DMS114 treated with DMSO at 0.1 percent for 48 hours (cell line): Measurements from ENCODE around the gene ATP2B1.
"Not testable (repeated sequence)": the region's sequence is repeated elsewhere in the genome, so short reads cannot be mapped to it uniquely, and the experiment has no call there.

Experiments
- DNase-seq: peaks from one replicate; lab custom pipeline; 2025; ENCODE audit not compliant: unreplicated experiment; lab: John Stamatoyannopoulos, UW

ATP2B1 gene

DNA sequence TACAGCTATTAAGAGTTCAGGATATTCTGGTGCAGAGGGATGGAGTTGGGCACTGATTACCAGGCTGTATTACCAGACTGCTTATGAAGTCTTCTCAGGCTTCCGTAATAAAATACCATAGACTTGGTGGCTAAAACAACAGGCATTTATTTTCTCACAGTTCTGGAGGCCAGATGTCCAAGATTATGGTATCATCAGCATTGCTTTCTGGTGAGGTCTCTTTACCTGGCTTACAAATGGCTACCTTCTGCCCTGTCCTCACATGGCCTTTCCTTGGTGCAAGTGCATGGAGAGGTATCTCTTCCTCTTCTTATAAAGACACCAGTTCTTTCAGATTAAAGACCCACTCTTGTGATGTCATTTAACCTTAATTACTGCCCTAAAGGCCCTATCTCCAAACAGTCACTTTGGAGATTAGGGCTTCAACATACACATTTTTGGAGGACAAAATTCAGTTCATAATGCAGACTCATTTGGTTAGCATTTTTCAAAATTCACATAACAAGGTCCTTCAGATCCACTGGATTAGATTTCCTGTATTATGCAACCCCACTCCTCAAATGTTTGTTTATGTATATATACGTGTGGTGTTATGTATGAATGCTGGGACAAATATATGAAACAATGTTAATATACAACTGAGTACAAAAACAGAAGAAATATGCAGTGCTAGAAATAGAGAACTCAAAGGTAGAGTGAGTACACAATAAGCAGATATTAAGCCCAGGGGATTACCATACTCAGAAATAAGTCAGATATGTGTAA is 9.3 kb upstream of the ATP2B1 start:
- no peak for DNase-seq

DNA sequence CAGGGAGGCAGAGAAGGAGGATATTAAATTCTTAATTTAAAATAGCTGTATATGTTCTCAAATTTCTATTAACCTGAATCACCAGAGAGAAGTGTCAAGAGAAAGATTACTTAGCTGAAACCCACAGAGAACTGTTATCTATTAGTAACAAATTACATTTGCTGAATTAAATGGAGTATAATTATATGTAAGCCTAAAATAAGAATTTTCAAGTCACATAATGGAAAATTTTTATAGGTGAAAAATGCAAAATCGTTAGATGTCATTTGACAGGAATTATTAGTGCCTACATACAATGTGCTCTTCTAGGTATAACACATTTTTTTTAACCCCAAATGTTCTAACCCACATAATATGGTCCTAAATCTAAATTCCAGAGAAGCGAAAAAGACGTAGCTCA is 4.1 kb upstream of the ATP2B1 start:
- DNase-seq, result no peak

DNA sequence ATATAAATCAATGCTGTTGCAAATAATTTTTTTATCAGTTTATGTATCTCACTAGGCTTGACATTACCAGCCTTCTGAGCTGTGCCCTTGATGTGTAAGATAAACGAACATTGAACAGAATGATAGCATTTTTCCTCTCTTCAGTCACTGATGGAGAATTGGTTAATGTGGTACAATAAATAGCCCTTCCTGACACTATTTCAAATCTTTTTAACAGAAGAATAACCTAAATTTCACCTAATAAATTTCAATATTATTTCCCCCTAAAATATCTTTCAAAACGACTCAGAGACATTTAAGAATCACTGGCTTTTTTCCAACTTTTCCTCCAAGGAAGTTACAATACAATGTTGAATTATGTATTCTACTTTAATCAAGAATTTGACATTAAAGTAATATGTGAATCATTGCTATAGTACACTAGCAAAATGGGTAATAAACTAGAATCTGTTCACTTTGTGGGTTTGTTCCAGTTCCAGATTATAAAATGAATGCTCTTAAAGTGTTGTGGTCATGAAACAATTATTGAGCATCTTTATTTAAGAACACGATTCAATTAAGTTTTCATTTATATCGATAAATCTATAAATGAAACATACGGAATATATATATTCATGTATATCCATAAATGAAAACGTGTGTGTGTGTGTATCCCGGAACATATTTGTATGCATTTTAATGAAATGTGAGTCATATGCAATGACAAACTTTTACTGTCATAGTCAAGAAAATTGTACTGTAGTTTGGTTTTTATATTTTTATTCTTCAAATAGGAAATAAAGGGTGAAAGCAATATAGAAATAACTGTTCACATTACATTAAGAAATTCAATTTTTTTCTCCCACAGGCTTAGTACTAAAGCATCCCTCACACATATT is 2.5 kb upstream of the ATP2B1 start:
- DNase-seq, result no peak

- peak; percentile 53 for DNase-seq
Measured at GRCh38 chr12:89709995-89710872, 1.6 kb upstream of the ATP2B1 start.

- peak; percentile 96 for DNase-seq
Measured at GRCh38 chr12:89709157-89709994, 738 bp upstream of the ATP2B1 start.

GRCh38 chr12:89707703-89708564 is 704 bp downstream of the ATP2B1 start:
- DNase-seq, result no peak

DNA sequence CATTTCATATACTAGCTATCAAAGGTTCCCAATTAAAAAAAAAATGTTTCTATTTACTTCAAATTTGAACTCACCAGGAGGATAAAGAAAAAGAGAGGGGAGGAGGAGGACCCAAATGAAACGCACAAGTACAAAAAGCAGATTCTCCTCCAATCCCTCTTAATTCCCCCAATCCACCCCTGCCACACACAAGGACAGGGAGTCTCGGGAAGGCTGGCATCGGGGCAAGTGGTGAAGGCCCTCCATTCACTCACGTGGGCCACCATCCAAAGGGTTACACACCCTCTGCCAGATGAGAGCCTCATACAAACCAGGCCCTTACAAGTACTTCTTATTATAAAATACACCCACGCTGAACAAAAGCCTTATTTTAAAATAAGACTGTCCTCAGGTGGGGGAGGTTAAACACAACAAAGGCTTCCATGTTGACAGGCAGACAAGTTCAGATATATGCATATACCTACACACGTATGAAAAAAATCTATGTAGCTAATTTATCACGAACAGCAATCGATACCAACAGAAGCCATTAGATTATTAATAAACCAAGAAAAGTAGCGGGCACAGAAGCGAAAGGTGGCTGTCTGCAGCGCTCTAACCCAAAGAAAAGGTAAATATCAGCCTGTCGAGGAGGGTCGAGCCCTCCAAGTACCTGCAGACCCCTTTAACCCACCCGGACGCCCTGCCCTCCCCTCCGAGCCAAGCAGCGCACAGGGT is 1.5 kb downstream of the ATP2B1 start:
- DNase-seq, result no peak

- no peak for DNase-seq
Measured at GRCh38 chr12:89706551-89706950, 2.1 kb downstream of the ATP2B1 start.

- DNase-seq, result no peak
Measured at GRCh38 chr12:89704457-89704856, 4.2 kb downstream of the ATP2B1 start.

DNA sequence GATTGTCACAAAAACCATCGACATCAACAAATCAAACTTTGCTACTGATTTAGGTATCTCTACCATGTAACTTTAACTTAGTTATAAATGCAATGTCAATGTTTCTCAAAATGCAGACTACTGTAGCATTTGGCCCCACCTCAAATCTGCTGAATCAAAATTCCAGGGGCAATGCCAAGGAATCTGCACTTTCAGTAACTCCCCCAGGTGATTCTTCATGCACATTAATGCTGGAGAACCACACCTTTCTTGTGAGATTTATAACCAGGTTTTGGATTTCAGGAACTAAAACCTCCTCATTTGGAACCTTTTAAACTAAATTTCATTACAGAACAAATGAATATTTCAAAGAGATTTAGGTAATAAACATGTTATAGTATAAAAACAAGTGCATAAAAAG is 4.9 kb downstream of the ATP2B1 start:
- no peak for DNase-seq

DNA sequence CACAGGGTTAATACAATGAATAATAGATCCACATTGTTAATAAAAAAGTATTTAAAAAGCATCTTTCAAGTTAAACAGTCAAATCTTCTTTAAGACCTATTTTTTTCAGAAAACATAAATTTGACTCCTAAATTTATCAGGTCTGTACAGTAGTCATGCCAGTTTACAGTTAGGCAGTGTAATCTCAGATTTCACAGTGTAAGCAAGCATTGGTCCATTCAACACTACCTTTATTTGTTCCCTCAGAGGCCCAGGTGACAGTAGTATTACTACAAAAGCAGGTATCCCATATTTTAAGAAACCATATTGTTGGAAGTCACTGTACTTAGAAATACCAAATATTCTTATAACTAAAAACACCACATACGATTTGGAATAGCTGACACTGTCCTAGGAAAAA is 6.1 kb downstream of the ATP2B1 start:
- DNase-seq, result no peak

DNA sequence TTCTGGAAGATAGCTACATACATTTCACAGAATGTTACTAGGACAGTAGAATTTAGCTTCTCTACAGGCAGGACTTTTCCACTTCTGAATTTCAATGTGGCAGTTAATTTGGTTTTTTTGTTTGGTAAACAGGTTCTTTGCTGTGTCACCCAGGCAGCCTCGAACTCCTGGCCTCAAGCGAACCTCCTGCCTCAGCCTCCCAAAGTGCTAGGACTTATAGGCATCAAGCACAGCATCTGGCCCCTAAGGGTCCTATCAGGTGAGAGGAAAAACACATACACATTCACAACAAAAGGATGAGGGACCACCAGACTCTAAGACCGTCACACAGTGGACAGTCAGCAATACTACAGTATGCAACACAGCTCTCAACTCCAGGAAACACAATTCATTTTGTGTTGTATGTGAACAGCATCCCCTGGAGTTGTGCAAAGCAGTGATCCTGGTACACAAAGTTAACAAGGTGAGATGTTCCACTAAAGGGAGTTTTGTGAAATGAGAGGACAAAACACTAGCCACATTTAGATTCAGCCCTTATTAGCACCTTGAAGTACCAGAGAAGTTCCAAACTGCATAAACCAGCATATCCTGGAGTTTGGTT is 6.9 kb downstream of the ATP2B1 start:
- DNase-seq, result no peak

DNA sequence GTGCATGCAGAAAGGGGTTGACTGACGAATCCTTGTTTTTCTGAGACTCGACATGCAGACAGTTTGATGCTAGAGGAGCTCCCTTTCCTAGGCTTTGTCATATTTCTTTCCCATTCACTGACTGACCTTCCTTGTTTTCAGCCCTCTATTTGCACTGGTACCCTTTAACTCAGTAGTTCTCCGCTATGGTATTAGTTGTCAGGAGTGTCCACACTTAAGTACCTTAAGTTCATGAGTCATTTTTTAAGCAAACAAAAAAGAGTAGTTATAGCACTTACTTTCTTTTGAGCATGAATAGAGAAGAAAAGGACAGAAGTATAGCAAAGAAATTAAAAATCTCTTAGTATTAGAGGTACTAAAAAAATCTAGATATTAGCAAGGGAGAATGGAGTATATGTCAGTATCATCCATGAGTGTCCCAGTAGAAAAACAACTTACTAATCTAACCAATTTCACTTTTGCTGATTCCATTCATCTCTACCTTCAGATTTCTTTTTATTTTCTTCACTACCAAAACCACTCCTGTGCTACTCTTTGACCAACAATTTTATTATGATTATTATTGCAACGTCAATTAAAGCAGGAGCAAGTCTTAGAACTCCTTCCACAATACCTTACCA is 8.3 kb downstream of the ATP2B1 start:
- DNase-seq, result no peak

GRCh38 chr12:89698607-89699006 is 10.0 kb downstream of the ATP2B1 start:
- DNase-seq, result no peak

GRCh38 chr12:89697728-89698127 is 10.9 kb downstream of the ATP2B1 start:
- DNase-seq, result not testable (repeated sequence)

GRCh38 chr12:89697296-89697695 is 11.3 kb downstream of the ATP2B1 start:
- DNase-seq, result no peak

GRCh38 chr12:89695830-89696229 is 12.8 kb downstream of the ATP2B1 start:
- DNase-seq, result no peak

DNA sequence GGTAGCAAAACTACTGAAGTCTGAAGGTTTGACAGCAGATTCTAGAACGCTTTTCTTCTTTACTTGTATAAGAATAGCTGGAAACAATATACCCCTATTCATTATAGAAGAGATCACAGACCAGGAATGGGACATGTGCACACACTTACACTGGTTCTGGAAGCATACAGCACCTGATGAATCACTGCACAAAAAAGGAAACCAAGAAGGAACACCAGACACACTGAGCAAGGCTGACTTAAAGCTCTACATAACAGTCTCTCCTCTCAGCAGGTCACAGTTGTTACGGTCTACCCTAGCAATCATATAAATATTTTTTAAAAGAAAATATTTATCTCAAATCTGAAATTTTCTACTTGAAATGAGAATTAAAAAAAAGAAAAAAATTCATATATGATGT is 13.5 kb downstream of the ATP2B1 start:
- no peak for DNase-seq
